SK-N-SH (cell line): ENCODE results near the gene MGST2.
A peak's percentile ranks its signal among the peaks of the same experiment; 100 is the strongest.

ENCODE experiments used
- EZH2phosphoT487 ChIP-seq: fragments of 200-600 bp; sonication (generic); IDR thresholded peaks from 2 replicates; pipeline ENCODE4 v1.6.1; 2017; ENCODE audit warnings: low read depth, mixed run types, mild to moderate bottlenecking, antibody characterized with exemption, moderate library complexity, borderline replicate concordance
- FOXJ3 ChIP-seq: sonication (generic); formaldehyde crosslinking; IDR thresholded peaks from 2 replicates; pipeline ENCODE4 v1.5.1; 2020; ENCODE audit warnings: mild to moderate bottlenecking, missing genetic modification reagents
- MXI1 ChIP-seq: IDR thresholded peaks from 2 replicates; pipeline ENCODE4 v1.6.1; 2012; ENCODE audit warnings: mild to moderate bottlenecking, low read depth, low read length, improper control_type of control experiment
- POLR2AphosphoS5 ChIP-seq: IDR thresholded peaks from 2 replicates; pipeline ENCODE4 v1.6.1; 2012; ENCODE audit warnings: low read depth, low read length
- RAD21 ChIP-seq: IDR thresholded peaks from 2 replicates; pipeline ENCODE4 v1.6.1; 2012; ENCODE audit warnings: mild to moderate bottlenecking, low read length
- YY1 ChIP-seq: IDR thresholded peaks from 2 replicates; pipeline ENCODE4 v1.4.0; 2012; ENCODE audit warnings: low read depth, mild to moderate bottlenecking
- TF ChIP-seq, protein P1 (sequence below): fragments of 200-600 bp; sonication (generic); IDR thresholded peaks from 2 replicates; pipeline ENCODE4 v1.6.1; 2017; ENCODE audit warnings: antibody characterized with exemption, mild to moderate bottlenecking, moderate library complexity
- TF ChIP-seq, protein P2 (sequence below): IDR thresholded peaks from 2 replicates; pipeline ENCODE4 v1.6.1; 2012; ENCODE audit warnings: mild to moderate bottlenecking, low read depth, low read length, moderate library complexity
- TF ChIP-seq, protein P3 (sequence below): IDR thresholded peaks from 2 replicates; pipeline ENCODE4; 2012
- TF ChIP-seq, protein P4 (sequence below): fragments of 150-350 bp; IDR thresholded peaks from 2 replicates; pipeline ENCODE4 v1.6.1; 2017; ENCODE audit warnings: antibody characterized with exemption, low read length, low read depth, borderline replicate concordance

DNA sequence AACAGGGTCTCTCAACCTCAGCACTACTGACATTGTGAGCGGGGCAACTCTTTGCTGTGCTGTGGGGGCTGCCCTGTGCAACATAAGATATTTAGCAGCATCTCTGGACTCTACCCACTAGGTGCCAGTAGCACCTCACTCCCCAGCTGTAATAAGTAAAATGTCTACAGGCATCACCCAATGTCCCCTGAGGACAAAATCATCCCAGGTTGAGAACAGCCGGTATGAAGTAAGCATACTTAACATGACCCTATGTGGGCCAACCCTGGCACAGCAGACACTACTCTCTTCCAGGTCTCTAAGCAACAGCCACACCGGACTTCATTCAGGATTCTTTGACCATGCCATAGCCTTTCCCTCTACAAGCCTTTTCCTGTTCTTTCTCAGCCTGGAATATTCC is 10.5 kb upstream of the MGST2 start:
- TF ChIP-seq YY1, result no peak
- TF ChIP-seq, protein P1, sequence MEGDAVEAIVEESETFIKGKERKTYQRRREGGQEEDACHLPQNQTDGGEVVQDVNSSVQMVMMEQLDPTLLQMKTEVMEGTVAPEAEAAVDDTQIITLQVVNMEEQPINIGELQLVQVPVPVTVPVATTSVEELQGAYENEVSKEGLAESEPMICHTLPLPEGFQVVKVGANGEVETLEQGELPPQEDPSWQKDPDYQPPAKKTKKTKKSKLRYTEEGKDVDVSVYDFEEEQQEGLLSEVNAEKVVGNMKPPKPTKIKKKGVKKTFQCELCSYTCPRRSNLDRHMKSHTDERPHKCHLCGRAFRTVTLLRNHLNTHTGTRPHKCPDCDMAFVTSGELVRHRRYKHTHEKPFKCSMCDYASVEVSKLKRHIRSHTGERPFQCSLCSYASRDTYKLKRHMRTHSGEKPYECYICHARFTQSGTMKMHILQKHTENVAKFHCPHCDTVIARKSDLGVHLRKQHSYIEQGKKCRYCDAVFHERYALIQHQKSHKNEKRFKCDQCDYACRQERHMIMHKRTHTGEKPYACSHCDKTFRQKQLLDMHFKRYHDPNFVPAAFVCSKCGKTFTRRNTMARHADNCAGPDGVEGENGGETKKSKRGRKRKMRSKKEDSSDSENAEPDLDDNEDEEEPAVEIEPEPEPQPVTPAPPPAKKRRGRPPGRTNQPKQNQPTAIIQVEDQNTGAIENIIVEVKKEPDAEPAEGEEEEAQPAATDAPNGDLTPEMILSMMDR, result peak; percentile 47
- peak; percentile 72 for TF ChIP-seq RAD21
- TF ChIP-seq MXI1, result no peak
- TF ChIP-seq, protein P2, sequence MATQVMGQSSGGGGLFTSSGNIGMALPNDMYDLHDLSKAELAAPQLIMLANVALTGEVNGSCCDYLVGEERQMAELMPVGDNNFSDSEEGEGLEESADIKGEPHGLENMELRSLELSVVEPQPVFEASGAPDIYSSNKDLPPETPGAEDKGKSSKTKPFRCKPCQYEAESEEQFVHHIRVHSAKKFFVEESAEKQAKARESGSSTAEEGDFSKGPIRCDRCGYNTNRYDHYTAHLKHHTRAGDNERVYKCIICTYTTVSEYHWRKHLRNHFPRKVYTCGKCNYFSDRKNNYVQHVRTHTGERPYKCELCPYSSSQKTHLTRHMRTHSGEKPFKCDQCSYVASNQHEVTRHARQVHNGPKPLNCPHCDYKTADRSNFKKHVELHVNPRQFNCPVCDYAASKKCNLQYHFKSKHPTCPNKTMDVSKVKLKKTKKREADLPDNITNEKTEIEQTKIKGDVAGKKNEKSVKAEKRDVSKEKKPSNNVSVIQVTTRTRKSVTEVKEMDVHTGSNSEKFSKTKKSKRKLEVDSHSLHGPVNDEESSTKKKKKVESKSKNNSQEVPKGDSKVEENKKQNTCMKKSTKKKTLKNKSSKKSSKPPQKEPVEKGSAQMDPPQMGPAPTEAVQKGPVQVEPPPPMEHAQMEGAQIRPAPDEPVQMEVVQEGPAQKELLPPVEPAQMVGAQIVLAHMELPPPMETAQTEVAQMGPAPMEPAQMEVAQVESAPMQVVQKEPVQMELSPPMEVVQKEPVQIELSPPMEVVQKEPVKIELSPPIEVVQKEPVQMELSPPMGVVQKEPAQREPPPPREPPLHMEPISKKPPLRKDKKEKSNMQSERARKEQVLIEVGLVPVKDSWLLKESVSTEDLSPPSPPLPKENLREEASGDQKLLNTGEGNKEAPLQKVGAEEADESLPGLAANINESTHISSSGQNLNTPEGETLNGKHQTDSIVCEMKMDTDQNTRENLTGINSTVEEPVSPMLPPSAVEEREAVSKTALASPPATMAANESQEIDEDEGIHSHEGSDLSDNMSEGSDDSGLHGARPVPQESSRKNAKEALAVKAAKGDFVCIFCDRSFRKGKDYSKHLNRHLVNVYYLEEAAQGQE, result no peak
- TF ChIP-seq FOXJ3 (CRISPR knock-in tag), result no peak
- no peak for TF ChIP-seq EZH2phosphoT487
- TF ChIP-seq, protein P3, sequence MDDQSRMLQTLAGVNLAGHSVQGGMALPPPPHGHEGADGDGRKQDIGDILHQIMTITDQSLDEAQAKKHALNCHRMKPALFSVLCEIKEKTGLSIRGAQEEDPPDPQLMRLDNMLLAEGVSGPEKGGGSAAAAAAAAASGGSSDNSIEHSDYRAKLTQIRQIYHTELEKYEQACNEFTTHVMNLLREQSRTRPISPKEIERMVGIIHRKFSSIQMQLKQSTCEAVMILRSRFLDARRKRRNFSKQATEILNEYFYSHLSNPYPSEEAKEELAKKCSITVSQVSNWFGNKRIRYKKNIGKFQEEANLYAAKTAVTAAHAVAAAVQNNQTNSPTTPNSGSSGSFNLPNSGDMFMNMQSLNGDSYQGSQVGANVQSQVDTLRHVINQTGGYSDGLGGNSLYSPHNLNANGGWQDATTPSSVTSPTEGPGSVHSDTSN, result no peak
- TF ChIP-seq POLR2AphosphoS5, result no peak
- TF ChIP-seq, protein P4, sequence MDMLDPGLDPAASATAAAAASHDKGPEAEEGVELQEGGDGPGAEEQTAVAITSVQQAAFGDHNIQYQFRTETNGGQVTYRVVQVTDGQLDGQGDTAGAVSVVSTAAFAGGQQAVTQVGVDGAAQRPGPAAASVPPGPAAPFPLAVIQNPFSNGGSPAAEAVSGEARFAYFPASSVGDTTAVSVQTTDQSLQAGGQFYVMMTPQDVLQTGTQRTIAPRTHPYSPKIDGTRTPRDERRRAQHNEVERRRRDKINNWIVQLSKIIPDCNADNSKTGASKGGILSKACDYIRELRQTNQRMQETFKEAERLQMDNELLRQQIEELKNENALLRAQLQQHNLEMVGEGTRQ, result no peak
